HepG2 (cell line): Measurements from ENCODE around the gene PSMD1. TPM values are rescaled to one million over a fixed set of nuclear protein-coding genes. Genes with fewer than 3 reads are reported as not detected.

Experiments used
- CEBPG ChIP-seq: IDR thresholded peaks from 2 replicates; pipeline ENCODE4 v1.6.1; 2016
- CEBPZ ChIP-seq: IDR thresholded peaks from 2 replicates; pipeline ENCODE4 v1.6.1; 2012; ENCODE audit warnings: low read length, improper control_type of control experiment
- HNF1A ChIP-seq, 2 experiments: sonication (generic) in 1 of 2; formaldehyde crosslinking in 1 of 2; IDR thresholded peaks; 2 replicates each; pipeline versions ENCODE4 v1.4.0 to v1.6.1; 2016 to 2020; ENCODE audit warnings: borderline replicate concordance in 1 of 2, low read depth in 1 of 2, mild to moderate bottlenecking in 1 of 2, missing genetic modification reagents in 1 of 2
- RFXANK ChIP-seq: IDR thresholded peaks from 2 replicates; pipeline ENCODE4 v1.6.1; 2016
- SKIL ChIP-seq: sonication (generic); formaldehyde crosslinking; IDR thresholded peaks from 2 replicates; pipeline ENCODE4 v1.8.0; 2022; ENCODE audit warnings: missing genetic modification reagents, mild to moderate bottlenecking, moderate library complexity, borderline replicate concordance
- SNRNP70 ChIP-seq: fragments of 200-400 bp; formaldehyde crosslinking; IDR thresholded peaks from 2 replicates; pipeline ENCODE4 v1.6.1; 2017; ENCODE audit warnings: mild to moderate bottlenecking, low read depth, low read length, moderate library complexity
- STAG1 ChIP-seq: sonication (generic); formaldehyde crosslinking; IDR thresholded peaks from 2 replicates; pipeline ENCODE4 v1.4.0; 2020; ENCODE audit warnings: missing genetic modification reagents
- ZNF276 ChIP-seq: sonication (generic); formaldehyde crosslinking; IDR thresholded peaks from 2 replicates; pipeline ENCODE4 v1.4.0; 2020; ENCODE audit warnings: mild to moderate bottlenecking, low read depth, missing genetic modification reagents
- ZNF367 ChIP-seq: sonication (generic); formaldehyde crosslinking; IDR thresholded peaks from 2 replicates; pipeline ENCODE4 v1.4.0; 2020; ENCODE audit warnings: missing genetic modification reagents, borderline replicate concordance
- ZSCAN30 ChIP-seq: sonication (generic); formaldehyde crosslinking; IDR thresholded peaks from 2 replicates; pipeline ENCODE4 v1.5.0; 2020; ENCODE audit warnings: mild to moderate bottlenecking, missing genetic modification reagents
- polyA plus RNA-seq, 8 experiments: library from polyadenylated mRNA; depleted of rRNA in 3 of 8; stranded (reverse) in 7 of 8; unstranded in 1 of 8; fragments of >200 nt; fragmentation: Illumina TruSeq in 4 of 8; extraction: Trizol in 4 of 8; gene quantifications; 2 replicates each; pipeline versions ENCODE4 v1.2.1 to v1.2.3, GENCODE V29; 2011 to 2016; ENCODE audit warnings: low read depth in 4 of 8, missing spikeins in 1 of 8, mixed read lengths in 1 of 8; ENCODE audit not compliant: insufficient read depth in 1 of 8
- total RNA-seq, 5 experiments: library from RNA; depleted of rRNA; stranded (reverse); fragments of >200 nt; fragmentation: Illumina TruSeq; extraction: Trizol; gene quantifications; 2 replicates each; pipeline ENCODE4 v1.2.3, GENCODE V29; 2016; ENCODE audit warnings: low read depth in 1 of 5

Gene PSMD1
- total and polyA plus RNA-seq, 2 of the 13 experiments (the other 11 are each of a cell fraction or from before 2014, with no cell fraction given), result 136 to 191 TPM

GRCh38 chr2:231050018-231050901, 6.4 kb upstream of the PSMD1 start (continued):
- no peak; the same call in 1 of the 2 replicates for TF ChIP-seq ZNF276
- TF ChIP-seq ZNF367, result peak; percentile 89; the same call in 1 of the 2 replicates
- peak; percentile 81 for TF ChIP-seq HNF1A (IDR thresholded peaks at IDR 0.05; ENCODE audit: low read depth)
- TF ChIP-seq HNF1A (CRISPR knock-in tag; IDR thresholded peaks at IDR 0.05; ENCODE audit: borderline replicate concordance), result peak; percentile 96
- TF ChIP-seq SNRNP70, result no peak
- peak; percentile 98 for TF ChIP-seq SKIL (CRISPR knock-in tag)
- TF ChIP-seq RFXANK (CRISPR knock-in tag), result no peak; the same call in none of the 2 replicates
- TF ChIP-seq CEBPG, result peak; percentile 96
- 0 out of 2 replicates have a peak, but pooled peaks have one; percentile 66 for TF ChIP-seq ZSCAN30 (CRISPR knock-in tag)
- TF ChIP-seq STAG1 (CRISPR knock-in tag), result peak; percentile 46
- TF ChIP-seq CEBPZ, result no peak
